HepG2 (cell line): ENCODE measurements around the gene INO80E. TPM values are rescaled to one million over a fixed set of nuclear protein-coding genes. Genes with fewer than 3 reads are reported as not detected.

ENCODE experiments used
- BCL6 ChIP-seq: IDR thresholded peaks from 2 replicates; pipeline ENCODE4 v1.6.1; 2016; ENCODE audit warnings: missing genetic modification reagents, missing compliant biosample characterization
- CENPBD1 ChIP-seq: sonication (generic); formaldehyde crosslinking; IDR thresholded peaks from 2 replicates; pipeline ENCODE4 v1.8.0; 2022; ENCODE audit warnings: missing genetic modification reagents, low read depth, mild to moderate bottlenecking, borderline replicate concordance
- ESRRA ChIP-seq: sonication (generic); formaldehyde crosslinking; IDR thresholded peaks from 2 replicates; pipeline ENCODE4 v1.5.1; 2020; ENCODE audit warnings: mild to moderate bottlenecking, low read depth, missing genetic modification reagents
- KLF6 ChIP-seq: IDR thresholded peaks from 2 replicates; pipeline ENCODE4 v1.8.0; 2016; ENCODE audit warnings: missing biosample characterization, missing genetic modification reagents
- MXD3 ChIP-seq: IDR thresholded peaks from 2 replicates; pipeline ENCODE4 v1.6.1; 2016; ENCODE audit warnings: mild to moderate bottlenecking, missing biosample characterization, missing genetic modification reagents
- ONECUT2 ChIP-seq: sonication (generic); formaldehyde crosslinking; IDR thresholded peaks from 2 replicates; pipeline ENCODE4 v1.4.0; 2020; ENCODE audit warnings: missing genetic modification reagents
- RAD51 ChIP-seq: fragments of 450-650 bp; IDR thresholded peaks from 2 replicates; pipeline ENCODE4 v1.6.1; 2016; ENCODE audit warnings: borderline replicate concordance
- TMF1 ChIP-seq: sonication (generic); formaldehyde crosslinking; IDR thresholded peaks from 2 replicates; pipeline ENCODE4 v1.8.1; 2022; ENCODE audit warnings: low read depth, missing genetic modification reagents
- YY1 ChIP-seq: IDR thresholded peaks from 2 replicates; pipeline ENCODE4 v1.6.1; 2011; ENCODE audit warnings: low read length, low read depth, moderate library complexity, mild to moderate bottlenecking; ENCODE audit not compliant: insufficient read depth, insufficient replicate concordance
- ZFP1 ChIP-seq: IDR thresholded peaks from 2 replicates; pipeline ENCODE4 v1.6.1; 2016
- ZNF124 ChIP-seq: sonication (generic); formaldehyde crosslinking; IDR thresholded peaks from 2 replicates; pipeline ENCODE4 v1.4.0; 2020; ENCODE audit warnings: missing genetic modification reagents
- ZNF180 ChIP-seq: sonication (generic); formaldehyde crosslinking; IDR thresholded peaks from 2 replicates; pipeline ENCODE4 v1.4.0; 2020; ENCODE audit warnings: low read depth, missing genetic modification reagents, borderline replicate concordance
- ZNF431 ChIP-seq: sonication (generic); formaldehyde crosslinking; IDR thresholded peaks from 2 replicates; pipeline ENCODE4 v1.9.0; 2022; ENCODE audit warnings: missing genetic modification reagents, low read depth, mild to moderate bottlenecking, borderline replicate concordance
- ZNF512 ChIP-seq: sonication (generic); formaldehyde crosslinking; IDR thresholded peaks from 2 replicates; pipeline ENCODE4 v1.4.0; 2020; ENCODE audit warnings: mild to moderate bottlenecking, missing genetic modification reagents
- ZNF556 ChIP-seq: sonication (generic); formaldehyde crosslinking; IDR thresholded peaks from 2 replicates; pipeline ENCODE4 v1.4.0; 2020; ENCODE audit warnings: mild to moderate bottlenecking, missing genetic modification reagents, borderline replicate concordance
- ZNF646 ChIP-seq: sonication (generic); formaldehyde crosslinking; IDR thresholded peaks from 2 replicates; pipeline ENCODE4 v1.9.0; 2021; ENCODE audit warnings: mild to moderate bottlenecking, missing genetic modification reagents
- ZSCAN31 ChIP-seq: sonication (generic); formaldehyde crosslinking; IDR thresholded peaks from 2 replicates; pipeline ENCODE4 v1.5.0; 2020; ENCODE audit warnings: low read depth, mild to moderate bottlenecking, missing genetic modification reagents
- polyA plus RNA-seq, 8 experiments: library from polyadenylated mRNA; depleted of rRNA in 3 of 8; stranded (reverse) in 7 of 8; unstranded in 1 of 8; fragments of >200 nt; fragmentation: Illumina TruSeq in 4 of 8; extraction: Trizol in 4 of 8; gene quantifications; 2 replicates each; pipeline versions ENCODE4 v1.2.1 to v1.2.3, GENCODE V29; 2011 to 2016; ENCODE audit warnings: low read depth in 4 of 8, missing spikeins in 1 of 8, mixed read lengths in 1 of 8; ENCODE audit not compliant: insufficient read depth in 1 of 8
- total RNA-seq, 5 experiments: library from RNA; depleted of rRNA; stranded (reverse); fragments of >200 nt; fragmentation: Illumina TruSeq; extraction: Trizol; gene quantifications; 2 replicates each; pipeline ENCODE4 v1.2.3, GENCODE V29; 2016; ENCODE audit warnings: low read depth in 1 of 5

Gene INO80E
- total and polyA plus RNA-seq, 2 of the 13 experiments (the other 11 are each of a cell fraction or from before 2014, with no cell fraction given): 25.8 to 45.6 TPM

- TF ChIP-seq ZNF512 (CRISPR knock-in tag) (no peak), ESRRA (peak; percentile 80; the same call in 1 of the 2 replicates), MXD3 (CRISPR knock-in tag) (peak; percentile 89), CENPBD1 (CRISPR knock-in tag) (no peak; the same call in 1 of the 2 replicates), YY1 (peak; percentile 95), TMF1 (CRISPR knock-in tag) (peak; percentile 66), ZNF180 (CRISPR knock-in tag) (no peak), RAD51 (no peak), ONECUT2 (CRISPR knock-in tag) (peak; percentile 54; the same call in 1 of the 2 replicates), ZNF124 (CRISPR knock-in tag) (peak; percentile 73), ZNF431 (peak; percentile 78; the same call in 1 of the 2 replicates), ZNF646 (CRISPR knock-in tag) (no peak), ZNF556 (CRISPR knock-in tag) (peak; percentile 78; the same call in 1 of the 2 replicates), BCL6 (peak; percentile 42), ZSCAN31 (CRISPR knock-in tag) (peak; percentile 90; the same call in 1 of the 2 replicates), KLF6 (CRISPR knock-in tag) (peak; percentile 71; the same call in 1 of the 2 replicates), ZFP1 (no peak)
Observed at GRCh38 chr16:29973384-29974246, 22.4 kb upstream of the INO80E start, which contains the start of gene TAOK2 (continued).
